ENCODE data around the gene RRBP1. TPM values are rescaled to one million over a fixed set of nuclear protein-coding genes. Genes with fewer than 3 reads are reported as not detected.
A peak's percentile ranks its signal among the peaks of the same experiment; 100 is the strongest.

RRBP1 gene
- total RNA-seq, 1 donor from 2014 or later, result 222 TPM

GRCh38 chr20:17721802-17722486, 39.9 kb upstream of the RRBP1 start:
- peak overlapping the region; percentile 82 for H3K27ac Mint-ChIP-seq
- no peaks in the 10 kb centered on the region for H3K9me3 Mint-ChIP-seq (ENCODE audit: low read depth)
- no peaks in the 10 kb centered on the region for H3K36me3 Mint-ChIP-seq (ENCODE audit: insufficient read depth)
- H3K27me3 Mint-ChIP-seq, result peaks cover 9% of the 10 kb centered on the region
- H3K4me1 Mint-ChIP-seq (ENCODE audit: low read depth), result peaks cover 27% of the 10 kb centered on the region
- DNase-seq (ENCODE audit: low spot score, unreplicated experiment), result no peak
- peak; percentile 32 for TF ChIP-seq CTCF (IDR thresholded peaks at IDR 0.05; ENCODE audit: unreplicated experiment)
- H3K4me3 Mint-ChIP-seq (ENCODE audit: low read depth), result peak overlapping the region; percentile 36

DNA sequence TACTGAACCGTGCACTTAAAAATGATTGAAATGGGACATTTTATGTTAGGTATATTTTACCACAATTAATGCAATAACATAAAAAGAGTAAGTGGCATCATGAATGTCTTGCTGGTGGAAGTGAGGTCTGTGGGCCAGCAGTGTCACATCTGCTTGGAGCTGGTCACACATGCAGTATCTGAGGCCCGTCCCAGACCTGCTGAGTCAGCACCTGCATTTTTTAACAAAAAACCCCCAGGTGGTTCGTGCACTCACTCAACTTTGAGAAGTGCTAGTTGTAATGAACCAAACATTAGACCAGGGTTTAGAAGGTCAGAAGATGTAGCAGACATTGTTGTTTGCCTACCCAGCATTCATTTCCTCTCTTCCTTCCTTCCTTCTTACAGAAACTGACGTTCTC, 38.7 kb upstream of the RRBP1 start:
- no peaks in the 10 kb centered on the region for H3K9me3 Mint-ChIP-seq (ENCODE audit: low read depth)
- peaks cover 27% of the 10 kb centered on the region for H3K4me1 Mint-ChIP-seq (ENCODE audit: low read depth)
- H3K4me3 Mint-ChIP-seq (ENCODE audit: low read depth), result no peak overlapping the region
- TF ChIP-seq CTCF (IDR thresholded peaks at IDR 0.05; ENCODE audit: unreplicated experiment), result no peak
- no peak for DNase-seq (ENCODE audit: low spot score, unreplicated experiment)
- no peak overlapping the region for H3K27ac Mint-ChIP-seq
- no peaks in the 10 kb centered on the region for H3K36me3 Mint-ChIP-seq (ENCODE audit: insufficient read depth)
- H3K27me3 Mint-ChIP-seq, result peaks cover 9% of the 10 kb centered on the region

DNA sequence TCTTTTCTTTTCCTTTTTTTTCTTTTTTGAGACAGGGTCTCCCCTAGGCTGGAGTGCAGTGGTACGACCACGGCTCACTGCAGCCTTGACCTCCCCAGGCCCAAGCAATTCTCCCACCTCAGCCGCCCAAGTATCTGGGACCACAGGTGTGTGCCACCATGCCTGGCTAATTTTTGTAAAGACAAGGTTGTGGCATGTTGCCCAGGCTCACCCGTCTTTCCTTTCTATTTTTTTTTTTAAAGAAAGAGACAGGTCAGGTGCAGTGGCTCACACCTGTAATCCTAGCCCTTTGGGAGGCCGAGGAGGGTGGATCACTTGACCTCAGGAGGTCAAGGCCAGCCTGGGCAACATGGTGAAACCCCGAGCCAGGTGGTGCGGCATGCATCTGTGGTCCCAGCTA, 34.3 kb upstream of the RRBP1 start:
- no peaks in the 10 kb centered on the region for H3K27me3 Mint-ChIP-seq
- no peak overlapping the region for H3K27ac Mint-ChIP-seq
- no peaks in the 10 kb centered on the region for H3K9me3 Mint-ChIP-seq (ENCODE audit: low read depth)
- no peak for DNase-seq (ENCODE audit: low spot score, unreplicated experiment)
- H3K4me3 Mint-ChIP-seq (ENCODE audit: low read depth), result no peak overlapping the region
- peaks cover 20% of the 10 kb centered on the region for H3K4me1 Mint-ChIP-seq (ENCODE audit: low read depth)
- no peak for TF ChIP-seq CTCF (IDR thresholded peaks at IDR 0.05; ENCODE audit: unreplicated experiment)
- no peaks in the 10 kb centered on the region for H3K36me3 Mint-ChIP-seq (ENCODE audit: insufficient read depth)

- no peaks in the 10 kb centered on the region for H3K36me3 Mint-ChIP-seq (ENCODE audit: insufficient read depth)
- TF ChIP-seq CTCF (IDR thresholded peaks at IDR 0.05; ENCODE audit: unreplicated experiment), result no peak
- H3K27ac Mint-ChIP-seq, result peak overlapping the region; percentile 2
- no peaks in the 10 kb centered on the region for H3K27me3 Mint-ChIP-seq
- H3K9me3 Mint-ChIP-seq (ENCODE audit: low read depth), result no peaks in the 10 kb centered on the region
- H3K4me1 Mint-ChIP-seq (ENCODE audit: low read depth), result peaks cover 28% of the 10 kb centered on the region
- no peak for DNase-seq (ENCODE audit: low spot score, unreplicated experiment)
- no peak overlapping the region for H3K4me3 Mint-ChIP-seq (ENCODE audit: low read depth)
Observed at GRCh38 chr20:17715075-17715474, 33.0 kb upstream of the RRBP1 start.

DNA sequence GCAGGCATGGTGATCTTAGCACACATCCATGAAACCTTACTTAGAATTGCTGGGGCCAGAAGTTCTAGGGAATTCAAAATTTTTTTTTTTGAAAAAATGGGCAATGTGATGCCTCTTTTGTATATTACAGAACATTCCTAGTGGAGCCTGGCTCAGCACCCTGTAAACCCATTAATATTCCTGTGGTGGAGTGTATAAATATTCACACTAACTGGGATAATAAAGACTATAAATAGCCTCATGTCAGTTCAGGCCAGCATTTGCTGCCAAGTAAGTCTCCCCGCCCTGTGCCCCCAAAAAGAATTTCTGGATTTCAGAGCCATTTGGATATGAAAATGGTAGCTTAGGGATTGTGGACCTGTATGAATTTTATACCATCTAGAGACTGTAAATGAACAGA, 32.6 kb upstream of the RRBP1 start:
- Mint-ChIP-seq H3K4me3 (ENCODE audit: low read depth) (no peak overlapping the region), H3K36me3 (ENCODE audit: insufficient read depth) (no peaks in the 10 kb centered on the region), H3K27me3 (no peaks in the 10 kb centered on the region), H3K4me1 (ENCODE audit: low read depth) (peaks cover 31% of the 10 kb centered on the region), H3K9me3 (ENCODE audit: low read depth) (no peaks in the 10 kb centered on the region), H3K27ac (no peak overlapping the region)
- TF ChIP-seq CTCF (IDR thresholded peaks at IDR 0.05; ENCODE audit: unreplicated experiment), result no peak
- no peak for DNase-seq (ENCODE audit: low spot score, unreplicated experiment)
